ENCODE measurements around the gene SAFB2.

SAFB2 gene

DNA sequence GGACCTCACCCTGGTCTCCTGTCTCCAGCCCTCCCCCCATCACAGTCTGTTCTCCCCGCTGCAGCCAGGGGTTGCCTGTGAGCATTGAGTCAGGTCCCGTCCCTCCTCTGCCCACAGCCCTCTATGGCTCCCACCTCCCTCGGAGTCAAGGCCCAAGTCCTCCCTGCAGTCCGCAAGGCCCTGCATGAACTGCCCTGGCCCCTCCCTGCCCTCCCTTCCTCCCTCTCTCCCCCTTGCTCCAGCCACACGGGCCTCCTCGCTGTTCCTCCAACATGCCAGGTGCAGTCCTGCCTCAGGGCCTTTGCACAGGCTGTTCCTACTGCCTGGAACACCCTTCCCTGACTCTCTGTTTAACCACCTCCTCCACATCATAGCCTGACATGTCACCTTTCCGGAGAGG is 57.6 kb downstream of the SAFB2 start:
- Mint-ChIP-seq H3K27me3 (ENCODE audit: low read depth) (peaks cover 48% of the 10 kb centered on the region), H3K27ac (no peak overlapping the region), H3K9me3 (peaks cover 11% of the 10 kb centered on the region), H3K4me1 (no peaks in the 10 kb centered on the region), H3K36me3 (ENCODE audit: low read depth) (no peaks in the 10 kb centered on the region), H3K4me3 (no peak overlapping the region)
- TF ChIP-seq, protein P1, sequence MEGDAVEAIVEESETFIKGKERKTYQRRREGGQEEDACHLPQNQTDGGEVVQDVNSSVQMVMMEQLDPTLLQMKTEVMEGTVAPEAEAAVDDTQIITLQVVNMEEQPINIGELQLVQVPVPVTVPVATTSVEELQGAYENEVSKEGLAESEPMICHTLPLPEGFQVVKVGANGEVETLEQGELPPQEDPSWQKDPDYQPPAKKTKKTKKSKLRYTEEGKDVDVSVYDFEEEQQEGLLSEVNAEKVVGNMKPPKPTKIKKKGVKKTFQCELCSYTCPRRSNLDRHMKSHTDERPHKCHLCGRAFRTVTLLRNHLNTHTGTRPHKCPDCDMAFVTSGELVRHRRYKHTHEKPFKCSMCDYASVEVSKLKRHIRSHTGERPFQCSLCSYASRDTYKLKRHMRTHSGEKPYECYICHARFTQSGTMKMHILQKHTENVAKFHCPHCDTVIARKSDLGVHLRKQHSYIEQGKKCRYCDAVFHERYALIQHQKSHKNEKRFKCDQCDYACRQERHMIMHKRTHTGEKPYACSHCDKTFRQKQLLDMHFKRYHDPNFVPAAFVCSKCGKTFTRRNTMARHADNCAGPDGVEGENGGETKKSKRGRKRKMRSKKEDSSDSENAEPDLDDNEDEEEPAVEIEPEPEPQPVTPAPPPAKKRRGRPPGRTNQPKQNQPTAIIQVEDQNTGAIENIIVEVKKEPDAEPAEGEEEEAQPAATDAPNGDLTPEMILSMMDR (IDR thresholded peaks at IDR 0.05; ENCODE audit: unreplicated experiment in 3 of 3), result no peak

DNA sequence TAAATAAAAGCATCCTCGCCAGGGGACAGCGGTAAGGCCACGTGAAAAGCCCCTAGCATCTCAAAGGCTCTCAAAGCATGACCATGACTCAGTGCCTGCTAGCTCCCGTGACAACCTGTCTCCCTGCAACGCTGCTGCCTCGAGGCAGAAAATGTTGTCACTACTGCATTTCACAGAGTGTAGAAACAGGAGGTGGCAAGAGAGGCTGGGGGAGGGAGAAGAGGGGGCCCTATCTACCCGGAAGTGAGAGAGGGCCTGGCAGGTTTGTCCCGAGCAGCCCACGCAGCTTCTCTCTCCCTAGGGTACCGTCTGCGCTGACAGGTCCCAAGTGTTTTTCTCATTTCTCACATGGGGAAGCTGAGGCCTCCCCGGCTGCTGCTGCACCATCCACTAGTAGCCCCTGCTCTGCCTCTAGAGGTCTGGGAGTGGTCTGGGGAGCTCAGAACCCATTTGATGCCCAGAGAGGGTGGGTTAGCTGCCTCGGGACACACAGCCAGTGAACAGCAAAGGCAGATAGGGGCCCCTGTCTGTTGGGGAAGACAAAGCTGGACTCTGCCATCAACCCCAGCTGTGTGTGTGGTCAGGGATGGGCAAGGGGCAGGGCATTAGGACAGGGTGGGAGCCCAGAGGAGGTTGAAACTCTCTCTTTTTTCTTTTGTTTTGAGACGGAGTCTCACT is 58.5 kb downstream of the SAFB2 start:
- TF ChIP-seq, protein P1 (IDR thresholded peaks at IDR 0.05; ENCODE audit: unreplicated experiment in 3 of 3), result no peak
- Mint-ChIP-seq H3K27me3 (ENCODE audit: low read depth) (peaks cover 39% of the 10 kb centered on the region), H3K36me3 (ENCODE audit: low read depth) (no peaks in the 10 kb centered on the region), H3K9me3 (peaks cover 11% of the 10 kb centered on the region), H3K4me1 (no peaks in the 10 kb centered on the region), H3K4me3 (no peak overlapping the region), H3K27ac (no peak overlapping the region)

DNA sequence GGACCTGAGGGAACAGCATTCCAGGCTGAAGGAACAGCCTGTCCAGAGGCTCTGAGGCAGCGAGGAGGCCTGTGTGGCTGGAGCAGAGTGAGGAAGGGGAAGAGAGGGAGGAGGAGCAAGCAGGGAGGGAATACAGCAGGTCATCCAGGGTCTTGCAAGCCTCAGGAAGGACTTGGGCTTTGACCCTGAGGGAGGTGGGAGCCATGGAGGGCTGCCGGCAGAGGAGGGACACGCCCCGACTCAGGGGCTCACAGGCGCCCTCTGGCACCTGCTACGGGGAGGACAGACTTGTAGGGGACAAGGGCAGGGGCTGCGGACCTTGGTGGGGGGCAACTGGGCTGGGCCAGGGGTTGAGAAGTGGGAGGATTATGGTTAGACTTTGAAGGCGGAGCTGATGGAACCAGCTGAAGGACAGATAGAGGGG is 59.6 kb downstream of the SAFB2 start:
- TF ChIP-seq, protein P1 (IDR thresholded peaks at IDR 0.05; ENCODE audit: unreplicated experiment in 3 of 3), result no peak
- Mint-ChIP-seq H3K36me3 (ENCODE audit: low read depth) (no peaks in the 10 kb centered on the region), H3K9me3 (peaks cover 11% of the 10 kb centered on the region), H3K4me1 (peaks cover 3% of the 10 kb centered on the region), H3K27ac (no peak overlapping the region), H3K4me3 (no peak overlapping the region), H3K27me3 (ENCODE audit: low read depth) (peaks cover 28% of the 10 kb centered on the region)

DNA sequence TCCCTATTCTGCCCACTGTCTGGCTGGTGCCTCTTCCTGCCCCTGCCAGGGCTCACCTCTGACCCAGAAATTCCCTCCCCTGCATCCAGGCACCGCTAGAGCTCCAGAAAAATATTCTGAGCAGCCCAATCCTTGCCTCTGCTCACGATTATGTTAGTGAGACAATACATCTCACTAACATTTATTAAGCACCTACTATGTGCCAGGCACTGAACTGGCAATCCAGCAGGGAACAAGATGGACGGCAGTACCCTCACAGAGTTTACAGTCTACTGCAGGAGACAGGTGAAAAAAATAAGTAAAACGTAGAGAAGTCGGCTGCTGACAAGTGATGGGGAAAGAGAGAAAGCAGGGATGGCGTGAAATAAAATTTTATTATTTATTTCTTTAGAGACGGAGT is 60.3 kb downstream of the SAFB2 start:
- TF ChIP-seq, protein P1 (IDR thresholded peaks at IDR 0.05; ENCODE audit: unreplicated experiment in 3 of 3), result no peak
- H3K4me3 Mint-ChIP-seq, result no peak overlapping the region
- H3K4me1 Mint-ChIP-seq, result peaks cover 11% of the 10 kb centered on the region
- no peaks in the 10 kb centered on the region for H3K36me3 Mint-ChIP-seq (ENCODE audit: low read depth)
- H3K27me3 Mint-ChIP-seq (ENCODE audit: low read depth), result peaks cover 26% of the 10 kb centered on the region
- H3K27ac Mint-ChIP-seq, result no peak overlapping the region
- peaks cover 11% of the 10 kb centered on the region for H3K9me3 Mint-ChIP-seq

- H3K27ac Mint-ChIP-seq, result no peak overlapping the region
- H3K9me3 Mint-ChIP-seq, result peaks cover 11% of the 10 kb centered on the region
- H3K4me3 Mint-ChIP-seq, result no peak overlapping the region
- no peaks in the 10 kb centered on the region for H3K36me3 Mint-ChIP-seq (ENCODE audit: low read depth)
- H3K4me1 Mint-ChIP-seq, result peaks cover 14% of the 10 kb centered on the region
- H3K27me3 Mint-ChIP-seq (ENCODE audit: low read depth), result peaks cover 26% of the 10 kb centered on the region
- TF ChIP-seq, protein P1 (IDR thresholded peaks at IDR 0.05; ENCODE audit: unreplicated experiment in 3 of 3), result peak; percentile 19 to 38 (median 34)
These were observed 61.0 kb downstream of the SAFB2 start for GRCh38 chr19:5561559-5561958.

- peaks cover 14% of the 10 kb centered on the region for H3K4me1 Mint-ChIP-seq
- no peak overlapping the region for H3K4me3 Mint-ChIP-seq
- H3K27ac Mint-ChIP-seq, result no peak overlapping the region
- TF ChIP-seq, protein P1 (IDR thresholded peaks at IDR 0.05; ENCODE audit: unreplicated experiment in 3 of 3), result no peak
- H3K9me3 Mint-ChIP-seq, result peaks cover 11% of the 10 kb centered on the region
- no peaks in the 10 kb centered on the region for H3K36me3 Mint-ChIP-seq (ENCODE audit: low read depth)
- peaks cover 26% of the 10 kb centered on the region for H3K27me3 Mint-ChIP-seq (ENCODE audit: low read depth)
These were observed 62.4 kb downstream of the SAFB2 start for GRCh38 chr19:5560156-5560555.

All from nephron (organoid).